Mesenteric fat pad (tissue), 1 donor: ENCODE measurements around the gene ACSS1. TPM values are rescaled to one million over a fixed set of nuclear protein-coding genes. Genes with fewer than 3 reads are reported as not detected.
A peak's percentile ranks its signal among the peaks of the same experiment; 100 is the strongest.

Experiments used
- DNase-seq: peaks from one replicate; pipeline ENCODE4 v3.0.0-alpha.2; 2020; ENCODE audit warnings: low spot score
- total RNA-seq: library from RNA; stranded (reverse); fragmentation: NEBNext Ultra II Directional; extraction: Animal tissue kit (Norgen Biotek cat#: 25700); gene quantifications from one replicate; pipeline ENCODE4 v1.2.1, GENCODE V29; 2021
- donor health status: DM: yes; HTN: yes; CAD: no.

Gene ACSS1
- total RNA-seq, 1 donor from 2014 or later, result 14.3 TPM

DNA sequence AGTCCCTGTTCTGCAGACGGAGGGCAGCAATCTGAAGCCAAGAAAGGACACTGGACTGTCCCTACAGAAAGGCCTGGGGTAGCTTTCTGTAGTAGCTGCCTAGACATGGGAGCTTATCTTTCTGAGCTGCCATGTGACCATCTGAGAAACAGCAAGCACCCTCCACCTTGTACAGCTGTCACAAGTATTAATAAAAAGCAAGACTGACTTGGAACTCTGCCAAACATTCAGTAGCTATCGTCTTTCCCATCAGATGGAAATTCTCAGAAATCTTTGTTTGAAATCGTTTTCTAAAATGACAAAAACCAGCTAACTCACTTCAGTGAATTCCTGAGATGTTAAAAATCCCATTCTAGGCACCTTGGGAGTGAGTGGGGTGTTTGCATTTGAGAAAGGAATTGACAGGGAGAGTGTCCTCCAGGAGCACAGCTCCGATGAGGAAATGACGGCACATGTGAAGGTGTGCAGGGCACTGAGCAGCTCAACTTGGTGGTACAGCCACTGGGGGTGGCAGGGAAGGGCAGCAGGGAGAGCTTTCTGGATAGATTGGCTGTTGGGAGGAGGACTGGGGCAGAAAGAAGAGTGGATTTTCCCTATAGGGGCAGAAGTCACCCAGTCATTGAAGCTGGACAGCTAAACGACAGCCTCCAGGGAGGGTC is 24.5 kb downstream of the ACSS1 start:
- DNase-seq, result no peak

DNA sequence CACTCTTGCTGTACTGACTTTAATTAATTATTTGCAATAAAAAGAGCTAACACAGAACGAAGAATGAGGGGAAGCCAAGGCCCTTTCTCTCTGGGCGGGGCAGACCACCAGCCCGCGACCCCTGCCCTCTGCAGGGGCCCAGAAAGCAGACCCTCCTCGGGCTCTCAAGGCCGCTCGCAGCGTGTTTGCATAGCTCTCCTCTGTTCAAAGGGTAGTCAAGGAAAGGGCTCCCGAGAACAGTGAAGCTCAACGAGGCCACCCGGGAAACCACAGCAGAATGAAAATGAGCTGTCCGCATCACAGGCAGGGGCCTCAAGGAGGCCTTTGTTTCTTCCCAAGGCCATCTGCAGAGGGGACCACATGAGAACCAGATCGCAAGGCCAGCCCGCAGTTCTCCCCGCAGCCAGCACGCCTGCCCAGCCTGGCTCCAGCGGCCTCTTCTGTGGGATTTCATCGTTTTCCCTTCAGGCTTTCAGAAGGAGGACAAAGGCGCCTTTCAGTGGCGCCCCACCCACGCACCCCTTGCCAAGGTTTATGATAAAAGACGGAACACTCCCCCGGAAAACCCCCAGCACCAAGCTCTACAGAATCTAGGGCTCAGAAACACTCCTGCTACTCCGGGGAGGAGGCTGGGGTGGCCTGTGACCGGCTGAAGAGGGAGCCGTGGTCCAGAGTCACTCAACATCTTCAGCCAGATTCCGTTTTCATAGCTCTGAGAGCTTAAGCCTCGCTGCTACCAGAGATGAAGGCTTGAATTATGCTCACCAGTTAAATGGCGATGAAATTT is 25.3 kb downstream of the ACSS1 start:
- no peak for DNase-seq

DNA sequence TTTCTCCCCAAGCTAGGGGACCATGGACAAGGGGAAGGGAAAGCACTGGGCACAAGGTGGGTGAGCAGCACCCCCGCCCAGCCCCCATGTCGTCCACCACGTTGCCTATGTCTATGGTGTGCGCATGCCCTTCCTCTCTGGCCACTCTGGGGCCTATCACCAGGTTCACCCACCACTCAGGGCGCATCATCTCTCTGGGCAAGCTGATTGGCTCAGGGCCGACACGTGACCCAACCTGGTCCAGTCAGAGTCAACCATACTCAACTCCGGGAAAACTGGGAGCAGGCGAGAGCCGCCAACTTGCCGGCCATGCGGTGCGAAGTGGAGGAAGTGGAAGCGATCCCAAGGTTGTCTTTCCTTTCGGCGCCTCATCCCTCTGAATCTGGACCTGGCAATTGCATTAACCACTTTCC is 25.9 kb downstream of the ACSS1 start:
- DNase-seq, result no peak

DNA sequence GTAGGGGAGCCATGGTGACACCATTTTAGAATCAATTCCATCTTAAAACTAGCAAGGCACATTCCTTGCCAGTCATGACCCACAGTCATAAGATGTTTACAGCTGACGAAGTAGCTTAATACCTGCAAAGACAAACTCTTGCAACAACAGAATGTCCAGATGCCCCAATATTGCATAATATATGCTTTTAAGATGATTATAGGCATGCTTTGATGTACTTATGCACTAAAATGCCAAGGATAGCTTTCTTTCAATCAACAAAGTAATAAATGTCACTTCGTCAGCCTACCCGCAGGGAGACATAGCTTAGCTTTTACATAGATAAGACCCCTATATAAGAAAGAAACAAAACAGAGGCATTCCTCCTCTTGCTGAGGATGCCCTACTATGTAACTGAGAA is 26.7 kb downstream of the ACSS1 start:
- DNase-seq, result no peak

DNA sequence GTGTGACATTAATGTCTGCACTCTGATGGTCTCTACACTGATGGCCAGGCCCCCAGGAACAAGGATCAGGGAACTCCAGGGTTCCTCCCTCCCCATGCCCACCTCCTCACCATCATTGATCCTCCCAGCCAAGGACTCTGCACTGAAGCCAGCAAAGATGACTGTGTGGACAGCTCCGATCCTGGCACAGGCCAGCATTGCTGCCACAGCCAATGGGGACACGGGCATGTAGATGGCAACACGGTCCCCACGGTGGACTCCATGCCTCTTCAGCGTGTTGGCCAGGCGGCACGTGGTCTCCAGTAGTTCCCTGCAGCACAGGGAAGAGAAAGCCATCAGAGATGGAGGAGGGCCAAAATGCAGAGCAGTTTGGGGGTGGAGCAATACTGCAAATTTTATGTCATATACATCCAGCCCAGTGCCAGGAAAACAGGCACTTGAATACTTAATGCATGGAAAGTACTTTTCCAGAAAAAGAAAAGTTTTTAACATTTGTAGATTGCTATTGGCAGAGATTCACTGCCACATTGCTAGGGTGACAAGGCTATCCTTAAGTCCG is 27.2 kb downstream of the ACSS1 start:
- no peak for DNase-seq

DNA sequence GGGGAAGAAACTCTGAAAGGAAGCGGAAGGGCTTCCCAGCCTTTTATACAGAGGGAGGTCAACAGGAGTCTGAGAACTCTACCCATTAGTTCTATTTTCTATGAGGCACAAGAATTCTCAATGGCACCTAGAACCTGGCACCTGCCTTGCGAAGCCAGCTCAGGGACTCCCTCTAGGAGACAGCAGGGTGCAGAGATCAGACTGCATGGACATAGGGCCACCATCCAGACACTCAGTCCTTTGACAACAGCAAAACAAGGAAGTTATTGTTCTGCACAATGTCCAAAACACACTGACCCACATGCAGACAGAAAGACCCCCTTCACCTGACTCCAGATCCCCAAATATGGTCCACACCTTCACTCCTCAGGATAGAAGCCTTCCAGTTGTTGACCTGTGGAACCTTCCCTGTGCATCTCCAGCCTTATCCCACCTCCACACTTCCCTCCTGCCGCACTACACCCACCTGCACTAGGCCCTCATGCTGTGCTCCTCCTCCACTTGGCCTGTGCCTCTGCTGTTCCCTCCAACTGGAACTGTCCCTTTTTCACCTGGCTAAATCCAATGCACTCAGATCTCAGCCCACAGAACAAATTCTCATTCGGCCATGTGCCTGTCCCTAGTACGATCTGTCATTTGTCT is 27.8 kb downstream of the ACSS1 start:
- DNase-seq, result no peak

DNA sequence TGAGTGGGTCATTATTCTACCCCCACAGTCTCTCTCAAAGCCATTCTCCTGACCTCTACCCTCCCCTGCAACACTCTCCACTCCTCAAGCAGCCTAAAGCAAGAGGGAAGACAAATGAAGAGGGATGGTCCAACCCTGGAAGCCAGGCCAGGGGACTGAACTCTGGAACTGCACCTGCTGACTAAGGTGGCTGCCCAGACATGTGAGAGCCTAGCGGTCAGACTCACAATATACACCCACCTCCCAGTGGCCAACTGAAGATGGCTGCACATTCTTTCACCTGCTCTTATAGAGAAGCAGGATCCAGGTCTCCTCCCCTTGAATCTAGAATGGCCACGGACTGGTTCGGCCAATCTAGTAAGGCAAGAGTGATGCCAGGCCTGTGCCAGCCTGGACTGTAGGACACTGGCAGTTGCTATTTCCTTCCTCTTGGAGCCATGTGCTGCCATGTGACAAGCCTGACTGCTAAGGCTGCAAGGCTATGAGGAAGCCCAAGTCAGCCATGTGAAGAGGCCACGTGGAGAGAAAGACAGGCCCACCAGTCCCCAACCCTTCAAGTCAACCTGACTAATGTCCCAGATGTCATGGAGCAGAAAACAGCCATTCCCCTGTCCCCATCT is 31.8 kb downstream of the ACSS1 start:
- DNase-seq, result peak; percentile 55

DNA sequence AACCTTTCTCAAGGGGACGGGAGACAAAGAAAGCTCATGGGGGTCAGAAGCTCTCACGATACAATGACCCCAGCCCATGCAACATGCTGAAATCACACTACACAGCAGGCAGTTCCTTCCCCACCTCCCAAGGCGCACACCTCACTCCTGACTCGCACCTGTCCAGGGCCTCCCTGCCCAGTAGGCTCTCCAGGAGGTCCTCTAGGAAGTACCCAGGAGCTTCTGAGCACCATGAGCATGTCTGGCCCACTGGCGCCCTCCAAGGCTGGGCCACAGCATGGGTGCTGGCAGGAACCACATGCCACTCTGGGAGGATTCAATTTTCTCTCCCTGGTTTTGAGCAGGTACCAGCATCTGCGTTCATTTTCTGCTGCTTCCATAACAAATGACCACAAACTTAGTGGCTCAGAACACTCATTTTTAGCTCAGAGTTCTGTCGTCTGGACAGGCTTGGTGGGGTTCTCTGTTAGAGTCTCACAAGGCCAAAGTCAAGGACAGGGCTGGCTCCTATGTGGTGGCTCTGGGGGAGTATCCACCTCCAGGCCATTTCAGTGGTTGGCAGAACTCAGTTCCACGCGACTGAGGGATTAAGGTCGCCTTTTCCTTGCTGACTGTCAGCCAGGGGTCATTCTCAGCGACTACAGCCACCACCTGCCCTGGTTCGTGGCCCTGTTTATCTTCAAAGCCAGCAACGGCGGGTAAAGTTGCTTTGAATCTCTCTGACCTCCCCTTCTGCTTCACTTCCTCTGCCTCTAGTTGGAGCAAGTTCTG is 32.7 kb downstream of the ACSS1 start:
- DNase-seq, result peak; percentile 45

DNA sequence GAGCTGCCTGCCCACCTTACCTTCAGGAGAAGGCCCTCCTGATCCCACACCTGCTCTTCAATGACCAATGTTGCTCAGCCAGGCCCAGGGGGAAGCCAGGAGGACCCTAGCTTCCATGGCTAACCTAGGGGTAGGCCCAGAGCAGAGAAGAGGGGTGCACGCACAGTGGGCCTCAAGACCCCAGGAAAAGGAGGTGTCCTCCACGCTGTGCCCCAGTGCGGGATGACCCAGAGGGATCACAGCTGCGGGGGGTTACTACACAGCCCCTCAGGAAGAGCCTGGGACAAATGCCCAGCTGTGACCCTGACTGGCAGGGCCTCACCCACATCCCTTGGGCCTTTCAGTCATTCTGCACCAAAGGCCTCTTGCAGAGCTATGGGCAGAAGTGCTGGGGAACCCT is 33.8 kb downstream of the ACSS1 start:
- peak; percentile 47 for DNase-seq

DNA sequence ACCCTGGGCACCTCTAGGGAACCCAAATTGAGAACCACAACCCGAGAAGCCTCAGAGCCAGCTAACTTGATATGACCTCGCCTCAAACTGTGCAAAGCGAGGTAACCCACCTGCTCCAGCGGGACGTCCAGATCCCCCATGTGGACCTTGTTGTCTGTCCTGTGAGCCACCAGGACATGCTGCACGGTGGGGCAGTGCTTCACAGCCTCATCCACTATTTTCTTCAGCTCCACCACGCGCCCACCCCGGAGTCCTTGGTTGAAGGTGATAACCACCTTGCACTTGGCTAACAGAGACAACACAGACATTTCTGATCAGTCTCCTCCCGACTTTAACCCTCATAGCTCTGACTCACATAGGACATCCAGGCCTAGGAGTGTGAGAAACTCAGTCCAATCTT is 34.6 kb downstream of the ACSS1 start:
- peak; percentile 75 for DNase-seq

DNA sequence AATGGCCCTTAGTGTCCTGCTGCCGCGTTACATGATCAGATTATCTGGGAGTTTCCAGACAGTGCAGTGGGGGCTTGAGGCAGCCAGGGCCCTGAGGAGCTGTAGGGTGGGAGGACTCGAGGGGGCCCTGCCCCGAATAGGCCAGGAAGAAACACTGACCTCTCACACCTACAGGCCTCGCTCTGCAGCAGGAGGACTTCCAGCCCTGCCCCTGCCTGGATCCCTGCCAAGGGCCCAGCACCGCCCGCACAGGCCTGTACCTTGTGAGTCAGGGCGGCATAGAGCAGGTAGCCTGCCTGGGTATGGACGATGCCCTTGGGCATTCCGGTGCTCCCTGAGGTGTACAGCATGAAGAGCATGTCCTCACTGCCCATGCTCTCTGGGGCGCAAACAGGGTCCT is 35.3 kb downstream of the ACSS1 start:
- peak; percentile 90 for DNase-seq

DNA sequence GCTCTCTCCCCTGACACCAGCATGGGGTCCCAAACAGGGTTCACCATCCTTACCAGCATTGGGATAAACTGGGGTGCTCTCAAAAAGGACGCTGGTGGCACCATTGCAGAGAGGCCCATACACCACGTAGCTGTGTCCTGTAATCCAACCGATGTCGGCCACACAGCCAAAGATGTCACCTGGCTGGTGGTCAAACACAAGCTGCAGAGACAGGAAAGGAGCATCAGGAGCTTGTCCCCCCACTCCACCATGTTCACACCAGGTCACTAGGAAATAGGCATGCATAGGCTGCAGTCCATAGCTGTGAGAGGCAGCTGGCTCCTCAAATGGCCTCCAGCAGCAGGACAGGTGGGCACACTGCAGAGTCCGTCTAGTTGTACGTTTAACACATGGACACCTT is 36.6 kb downstream of the ACSS1 start:
- DNase-seq, result peak; percentile 72

DNA sequence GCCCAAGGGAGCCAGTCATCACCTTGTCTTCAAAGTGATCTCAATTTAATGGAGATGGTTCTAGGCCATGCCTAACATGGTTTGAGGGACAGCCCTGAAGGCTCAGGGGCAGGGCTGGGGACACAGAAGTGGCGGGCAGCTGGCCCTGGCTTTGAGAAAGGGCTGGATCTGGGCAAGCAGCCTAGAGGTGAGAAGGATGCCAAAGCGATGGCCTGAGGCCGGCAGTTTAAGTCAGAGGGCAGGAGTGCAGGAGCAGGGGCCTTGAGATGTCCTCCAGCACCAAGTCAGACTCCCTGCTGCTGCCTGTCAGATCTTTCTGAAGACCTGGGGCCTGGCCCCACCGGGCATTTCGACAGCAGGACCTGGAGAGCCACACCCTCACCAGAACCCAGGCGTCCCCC is 37.0 kb downstream of the ACSS1 start:
- peak; percentile 69 for DNase-seq

DNA sequence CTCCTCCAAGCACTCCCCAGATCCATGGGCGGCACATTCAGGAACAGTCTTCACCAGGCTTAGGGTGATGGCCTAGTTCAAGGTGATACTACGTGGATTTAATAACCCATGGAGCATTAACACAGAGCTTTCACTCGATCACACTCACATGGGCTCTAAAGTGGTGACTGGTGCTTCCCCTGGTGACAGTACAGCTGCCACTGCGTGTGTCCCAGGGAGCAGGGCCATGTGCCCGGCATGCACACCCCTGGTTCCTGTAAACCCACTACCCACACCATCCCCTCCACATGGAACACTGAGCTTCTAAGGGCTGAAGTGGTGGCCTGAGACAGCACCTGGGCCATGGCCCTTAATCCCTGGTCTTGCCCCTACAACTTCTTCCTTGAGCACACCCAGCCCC is 37.6 kb downstream of the ACSS1 start:
- DNase-seq, result peak; percentile 41

DNA sequence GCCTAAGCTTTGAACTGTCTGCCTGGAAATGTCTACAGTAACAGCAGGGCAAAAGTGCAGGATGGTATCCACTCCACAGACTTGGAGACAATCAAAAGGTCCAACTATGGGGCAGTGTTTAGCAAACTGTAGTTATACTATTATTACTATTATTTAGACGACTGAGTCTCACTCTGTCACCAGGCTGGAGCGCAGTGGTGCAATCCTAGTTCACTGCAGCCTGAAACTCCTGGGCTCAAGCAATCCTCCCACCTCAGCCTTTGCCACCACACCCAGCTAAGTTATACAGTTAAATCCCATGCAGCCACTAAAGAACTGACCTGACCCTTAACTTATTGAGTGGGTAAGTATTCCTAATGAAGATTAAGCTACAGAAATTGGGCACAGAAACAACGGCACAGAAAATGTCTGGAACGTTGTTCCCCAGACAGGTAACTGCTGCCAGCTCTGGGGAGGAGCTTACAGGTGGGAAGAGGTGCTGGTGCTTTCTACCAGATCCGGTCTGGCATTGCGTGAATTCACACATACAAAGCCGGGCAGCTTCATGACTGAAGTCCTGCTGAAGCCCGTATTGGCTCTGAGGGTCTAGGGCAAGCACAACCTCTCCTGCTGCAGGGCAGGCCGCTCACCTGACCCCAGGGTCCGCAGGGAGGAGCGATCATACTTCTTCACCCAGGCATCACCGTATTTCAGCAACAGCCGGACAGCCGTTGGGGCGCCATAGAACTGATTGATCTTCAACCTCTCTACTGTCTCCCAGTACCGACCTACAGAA is 38.4 kb downstream of the ACSS1 start:
- peak; percentile 77 for DNase-seq

DNA sequence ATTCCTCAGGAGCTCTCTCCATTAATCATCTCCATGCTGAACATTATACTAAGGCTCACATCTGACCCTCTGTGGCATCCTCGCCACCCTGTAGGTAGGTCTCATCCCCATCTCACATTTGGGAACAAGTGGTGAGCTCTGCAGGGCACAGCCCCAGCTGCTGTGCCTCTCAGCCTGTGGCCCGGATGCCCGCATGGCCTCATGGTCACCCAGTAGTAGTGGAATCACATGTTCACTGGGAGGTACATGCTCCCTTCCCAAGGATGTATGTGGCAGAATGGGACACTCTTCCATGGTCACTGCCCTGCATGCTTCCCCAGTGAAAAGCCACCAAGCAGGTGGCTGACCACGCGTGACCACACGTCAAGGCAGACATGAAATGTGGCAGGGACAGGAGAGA is 39.1 kb downstream of the ACSS1 start:
- peak; percentile 83 for DNase-seq

DNA sequence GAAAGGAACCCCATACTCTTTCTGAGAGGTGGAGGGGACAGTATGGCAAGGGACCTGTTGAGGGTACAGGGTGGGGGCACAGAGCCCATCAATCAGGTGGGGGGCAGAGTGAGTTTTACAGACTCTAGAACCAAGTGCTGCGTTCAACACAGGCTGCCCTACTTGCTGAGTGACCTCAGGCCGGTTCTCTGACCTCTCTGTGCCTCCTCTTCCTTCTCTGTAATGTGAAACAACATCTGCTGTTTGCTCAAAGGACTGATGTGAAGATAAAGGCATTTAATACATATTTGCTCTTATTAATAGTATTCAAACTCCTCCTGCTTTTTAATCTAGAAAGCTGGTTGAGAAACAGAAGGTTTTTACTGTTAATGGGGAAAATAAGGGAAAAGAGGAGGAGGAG is 39.5 kb downstream of the ACSS1 start:
- peak; percentile 9 for DNase-seq

DNA sequence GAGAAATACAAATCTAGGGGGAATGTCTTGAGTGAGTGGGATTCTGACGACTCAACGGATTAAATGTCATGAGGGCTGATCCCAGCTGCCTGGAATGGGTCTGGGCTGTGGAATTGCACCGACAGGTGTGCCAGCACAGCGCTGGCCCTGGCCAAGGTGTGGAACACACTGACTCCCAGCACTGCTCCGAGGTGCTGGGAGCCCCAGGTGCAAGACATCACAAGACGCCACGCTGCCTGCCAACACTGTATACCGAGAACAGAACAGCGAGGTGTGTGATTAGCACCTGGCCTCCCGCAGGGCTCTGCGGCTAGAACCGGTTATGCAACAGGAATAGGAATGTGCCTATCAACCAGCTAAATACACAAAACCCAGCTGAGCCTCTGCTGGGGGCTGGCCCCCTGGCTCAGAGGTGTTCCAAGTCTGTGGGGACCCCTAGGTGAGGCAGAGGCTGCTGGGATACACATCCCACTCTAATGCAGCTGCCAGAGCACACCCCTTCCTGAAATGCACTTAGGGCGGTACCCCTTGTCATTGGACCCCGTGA is 40.6 kb downstream of the ACSS1 start:
- peak; percentile 87 for DNase-seq

DNA sequence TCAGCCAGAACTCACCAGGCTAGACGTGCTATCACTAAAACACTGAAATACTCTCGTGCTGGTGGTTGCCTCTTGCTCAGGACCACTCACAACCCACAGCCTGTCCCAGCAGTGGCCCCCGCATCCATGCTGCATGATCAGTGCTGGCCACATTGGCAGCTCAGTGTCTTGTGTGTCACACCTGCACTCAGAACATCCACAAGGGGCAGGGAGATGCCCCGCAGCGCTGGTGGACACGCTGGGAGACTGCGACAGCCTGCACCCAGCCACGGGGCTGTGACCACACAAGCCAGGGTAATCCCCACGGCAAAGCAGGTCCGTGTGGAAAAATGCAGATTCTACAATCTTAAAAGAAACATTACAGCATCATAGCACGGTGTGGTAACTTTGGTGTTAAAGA is 41.5 kb downstream of the ACSS1 start:
- DNase-seq, result peak; percentile 81

DNA sequence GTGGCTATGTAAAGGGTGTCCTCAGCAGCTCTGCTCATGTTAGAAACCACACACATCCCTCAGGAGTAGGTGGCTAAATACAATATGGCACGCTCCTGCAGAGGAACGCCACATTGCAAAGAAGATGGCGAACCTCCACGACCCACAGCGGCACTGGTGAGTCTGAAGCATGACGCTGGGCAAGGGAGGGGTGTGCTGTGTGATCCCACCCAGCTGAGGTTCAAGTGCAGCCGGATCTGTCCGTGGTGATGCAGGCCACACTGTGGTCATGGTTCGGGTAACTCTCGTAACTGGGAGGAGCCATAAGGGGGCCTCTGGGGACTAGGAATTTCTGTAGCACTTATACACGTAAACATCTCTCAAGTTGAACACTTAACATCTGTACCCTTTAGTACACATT is 42.0 kb downstream of the ACSS1 start:
- DNase-seq, result peak; percentile 81
